Activated CD4-positive, alpha-beta T cell treated with anti-CD3 and anti-CD28 coated beads, Interleukin-10, Interleukin-2, amounts not matched to agents 100 ng/mL and 50 ng/mL, durations not matched to agents 16 hours and 8 hours (primary cell): ENCODE measurements around the gene LMNA.

Experiments
- DNase-seq: peaks from one replicate; pipeline ENCODE4 v3.0.0-alpha.2; 2020

The LMNA gene

GRCh38 chr1:156082309-156083091, 32.0 kb upstream of the LMNA start, which contains the start of gene MEX3A:
TSS of gene MEX3A (minus strand) at chr1:156082465. CDS start at chr1:156081998, 467 bp downstream.
- peak; percentile 62 for DNase-seq

GRCh38 chr1:156083800-156084790, 30.4 kb upstream of the LMNA start:
- no peak for DNase-seq

GRCh38 chr1:156086256-156086662, 28.3 kb upstream of the LMNA start:
- DNase-seq: no peak

- no peak for DNase-seq
Observed at GRCh38 chr1:156089704-156090103, 24.8 kb upstream of the LMNA start.

GRCh38 chr1:156090138-156090839, 24.2 kb upstream of the LMNA start:
- DNase-seq: no peak

- DNase-seq: peak; percentile 92
Observed at GRCh38 chr1:156090840-156091188, 23.7 kb upstream of the LMNA start.

- no peak for DNase-seq
Observed at GRCh38 chr1:156091610-156092009, 22.9 kb upstream of the LMNA start.

- DNase-seq: peak; percentile 60
Observed at GRCh38 chr1:156095906-156096508, 18.5 kb upstream of the LMNA start.

- peak; percentile 99 for DNase-seq
Observed at GRCh38 chr1:156096640-156097391, 17.7 kb upstream of the LMNA start.

GRCh38 chr1:156097499-156098178, 16.9 kb upstream of the LMNA start:
- peak; percentile 84 for DNase-seq

GRCh38 chr1:156098784-156099183, 15.7 kb upstream of the LMNA start:
- no peak for DNase-seq

- DNase-seq: no peak
Observed at GRCh38 chr1:156099282-156099681, 15.2 kb upstream of the LMNA start.

- no peak for DNase-seq
Observed at GRCh38 chr1:156100205-156100995, 14.1 kb upstream of the LMNA start.

GRCh38 chr1:156101880-156102279, 12.6 kb upstream of the LMNA start:
- no peak for DNase-seq

GRCh38 chr1:156102633-156103511, 11.6 kb upstream of the LMNA start:
- no peak for DNase-seq

GRCh38 chr1:156103521-156103947, 11.0 kb upstream of the LMNA start:
- DNase-seq: peak; percentile 59

- peak; percentile 71 for DNase-seq
Observed at GRCh38 chr1:156104065-156104810, 10.3 kb upstream of the LMNA start.
